A549 (cell line): ENCODE data around the gene PLEKHM2.

Experiments
- CTCF ChIP-seq: fragments of >200 bp; sonication (Bioruptor Twin); formaldehyde crosslinking; IDR thresholded peaks from 3 replicates; pipeline ENCODE4 v1.5.1; 2016
- NFE2L2 ChIP-seq: fragments of 150-350 bp; conservative IDR thresholded peaks from 2 replicates; pipeline ENCODE4 v1.6.1; 2014; ENCODE audit warnings: low read length
- POLR2A ChIP-seq: IDR thresholded peaks from 2 replicates; pipeline ENCODE4 v1.6.1; 2012; ENCODE audit warnings: mild to moderate bottlenecking, low read length
- RCOR1 ChIP-seq: fragments of 150-350 bp; IDR thresholded peaks from 2 replicates; pipeline ENCODE4 v1.6.1; 2014; ENCODE audit warnings: antibody characterized with exemption, low read length, low read depth

- TF ChIP-seq POLR2A (no peak), RCOR1 (no peak), NFE2L2 (no peak), CTCF (no peak)
Measured at GRCh38 chr1:15736892-15737261, 52.8 kb downstream of the PLEKHM2 start.
